ENCODE data around the gene POLE.

DNA sequence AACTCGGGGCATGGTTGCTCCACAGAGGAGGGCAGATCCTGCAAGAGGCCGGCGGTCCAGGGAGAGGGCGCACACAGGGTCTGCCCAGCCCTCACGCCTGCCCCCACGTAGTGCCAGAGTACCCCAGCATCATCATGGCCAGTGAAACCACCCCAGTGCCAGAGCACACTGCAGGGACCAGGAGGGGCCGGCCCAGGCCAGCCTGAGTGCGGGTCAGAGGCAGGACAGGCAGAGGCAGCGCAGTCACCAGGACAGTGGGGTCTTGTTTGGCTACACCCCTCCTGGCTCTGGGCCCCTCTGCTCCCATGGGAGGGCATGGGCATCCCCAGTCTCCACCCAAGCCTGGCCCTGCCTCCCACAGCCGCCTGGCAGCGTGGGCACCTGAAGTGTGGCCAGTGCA is 111.5 kb downstream of the POLE start:
- TF ChIP-seq, protein P1, sequence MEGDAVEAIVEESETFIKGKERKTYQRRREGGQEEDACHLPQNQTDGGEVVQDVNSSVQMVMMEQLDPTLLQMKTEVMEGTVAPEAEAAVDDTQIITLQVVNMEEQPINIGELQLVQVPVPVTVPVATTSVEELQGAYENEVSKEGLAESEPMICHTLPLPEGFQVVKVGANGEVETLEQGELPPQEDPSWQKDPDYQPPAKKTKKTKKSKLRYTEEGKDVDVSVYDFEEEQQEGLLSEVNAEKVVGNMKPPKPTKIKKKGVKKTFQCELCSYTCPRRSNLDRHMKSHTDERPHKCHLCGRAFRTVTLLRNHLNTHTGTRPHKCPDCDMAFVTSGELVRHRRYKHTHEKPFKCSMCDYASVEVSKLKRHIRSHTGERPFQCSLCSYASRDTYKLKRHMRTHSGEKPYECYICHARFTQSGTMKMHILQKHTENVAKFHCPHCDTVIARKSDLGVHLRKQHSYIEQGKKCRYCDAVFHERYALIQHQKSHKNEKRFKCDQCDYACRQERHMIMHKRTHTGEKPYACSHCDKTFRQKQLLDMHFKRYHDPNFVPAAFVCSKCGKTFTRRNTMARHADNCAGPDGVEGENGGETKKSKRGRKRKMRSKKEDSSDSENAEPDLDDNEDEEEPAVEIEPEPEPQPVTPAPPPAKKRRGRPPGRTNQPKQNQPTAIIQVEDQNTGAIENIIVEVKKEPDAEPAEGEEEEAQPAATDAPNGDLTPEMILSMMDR (IDR thresholded peaks at IDR 0.05): no peak
- TF ChIP-seq POLR2A (IDR thresholded peaks at IDR 0.05): no peak

Data from vagina (tissue), 2 donors.